ENCODE results near the gene PARP4.
"Not testable (repeated sequence)": the region's sequence is repeated elsewhere in the genome, so short reads cannot be mapped to it uniquely, and the experiment has no call there.

PARP4 gene

GRCh38 chr13:24512197-24512907 lies at the start of gene PARP4:
Gene PARP4, minus strand, starts transcription at chr13:24512778. Its CDS starts 9,002 bp downstream, at chr13:24503776.
- ChIA-PET CTCF (interaction anchor here (1.2 to 1.7 kb wide), 3 partner anchors 8 to 17 kb away, joined by 3 read pairs; no protein-coding TSS in a partner anchor), POLR2A (no interaction called here)
- DNase-seq (ENCODE audit: extremely low spot score): peak; percentile 86
- no peak for TF ChIP-seq CTCF (IDR thresholded peaks at IDR 0.05; ENCODE audit: control extremely low read depth, extremely low read depth, low read depth, missing control alignments)

GRCh38 chr13:24560579-24561187 lies 48.1 kb upstream of the PARP4 start:
- DNase-seq (ENCODE audit: extremely low spot score); POLR2A ChIA-PET: not testable (repeated sequence)
- CTCF ChIA-PET: interaction anchor here (1.0 to 1.4 kb wide), 4 partner anchors 14 to 36 kb away, joined by 3 to 4 read pairs (median 3); no protein-coding TSS in a partner anchor

- CTCF ChIA-PET: interaction anchor here (1.2 kb wide), 1 partner anchor 22 kb away, joined by 3 read pairs; no protein-coding TSS in a partner anchor
- DNase-seq (ENCODE audit: extremely low spot score); POLR2A ChIA-PET: not testable (repeated sequence)
Observed at GRCh38 chr13:24559431-24560218, 47.0 kb upstream of the PARP4 start.

GRCh38 chr13:24557081-24557480 lies 44.5 kb upstream of the PARP4 start:
- no peak for TF ChIP-seq CTCF (IDR thresholded peaks at IDR 0.05; ENCODE audit: control extremely low read depth, extremely low read depth, low read depth, missing control alignments)
- DNase-seq (ENCODE audit: extremely low spot score): no peak
- ChIA-PET CTCF (interaction anchor here (1.2 to 1.4 kb wide), 2 partner anchors 16 to 22 kb away, joined by 4 read pairs; no protein-coding TSS in a partner anchor), POLR2A (no interaction called here)

GRCh38 chr13:24553892-24554291 lies 41.3 kb upstream of the PARP4 start:
- POLR2A ChIA-PET; DNase-seq (ENCODE audit: extremely low spot score): not testable (repeated sequence)

GRCh38 chr13:24541476-24542352 lies 29.1 kb upstream of the PARP4 start:
- POLR2A ChIA-PET: not testable (repeated sequence)
- peak; percentile 26 for DNase-seq (ENCODE audit: extremely low spot score)
- CTCF ChIA-PET: interaction anchor here (0.6 to 1.5 kb wide), 5 partner anchors 16 to 496 kb away, joined by 3 to 7 read pairs (median 3); no protein-coding TSS in a partner anchor

More at GRCh38 chr13:24553892-24554291, 41.3 kb upstream of the PARP4 start:
- CTCF ChIA-PET: interaction anchor here (1.3 to 1.4 kb wide), 2 partner anchors 27 to 140 kb away, joined by 3 read pairs; no protein-coding TSS in a partner anchor

GRCh38 chr13:24541127-24541475 lies 28.5 kb upstream of the PARP4 start:
- ChIA-PET POLR2A (no interaction called here), CTCF (interaction anchor here (0.7 to 1.5 kb wide), 4 partner anchors 16 to 496 kb away, joined by 3 to 7 read pairs (median 4); no protein-coding TSS in a partner anchor)
- TF ChIP-seq CTCF (IDR thresholded peaks at IDR 0.05; ENCODE audit: control extremely low read depth, extremely low read depth, low read depth, missing control alignments): no peak

More at GRCh38 chr13:24541127-24541475, 28.5 kb upstream of the PARP4 start:
- DNase-seq (ENCODE audit: extremely low spot score): no peak
